Prostate gland (tissue), 2 donors: ENCODE results near the gene PTK7. TPM values are rescaled to one million over a fixed set of nuclear protein-coding genes. Genes with fewer than 3 reads are reported as not detected.

ENCODE experiments used
- DNase-seq: peaks from one replicate; pipeline ENCODE4 v3.0.0-alpha.2; 2019; ENCODE audit warnings: low spot score
- H3K27ac ChIP-seq, 2 donors: fragments of 200-600 bp; sonication (generic); 2 replicates each; pipeline ENCODE4 v1.5.1; 2017 to 2019
- H3K27me3 ChIP-seq: fragments of 200-600 bp; sonication (generic); replicated peaks from 2 replicates; pipeline ENCODE4 v1.5.1; 2019; ENCODE audit not compliant: insufficient read depth
- H3K36me3 ChIP-seq, 2 donors: fragments of 200-600 bp; sonication (generic); 1 replicate in 1 of 2; 2 replicates in 1 of 2; pipeline versions ENCODE4 v1.5.1 to v1.8.1; 2017 to 2019
- H3K4me1 ChIP-seq: fragments of 200-600 bp; sonication (generic); replicated peaks from 2 replicates; pipeline ENCODE4 v1.5.1; 2019
- H3K4me3 ChIP-seq, 2 donors: fragments of 200-600 bp; sonication (generic); 2 replicates each; pipeline ENCODE4 v1.5.1; 2017 to 2019
- H3K9me3 ChIP-seq: fragments of 200-600 bp; sonication (generic); 2 replicates; pipeline ENCODE4 v1.5.1; 2017
- POLR2A ChIP-seq: fragments of 450-650 bp; IDR thresholded peaks from one replicate; pipeline ENCODE4 v1.6.1; 2016; ENCODE audit warnings: antibody characterized with exemption, mild to moderate bottlenecking
- POLR2AphosphoS5 ChIP-seq: sonication (generic); formaldehyde crosslinking; IDR thresholded peaks from one replicate; pipeline ENCODE4 v1.6.1; 2017; ENCODE audit warnings: antibody characterized with exemption
- WGBS: methylation state at CpG from one replicate; pipeline ENCODE4 v1.1.5; 2018; 5-methylcytosine and 5-hydroxymethylcytosine counted together
- intact Hi-C: fragments of 100-400 bp; cut with DNase I; formaldehyde crosslinking; loops from one replicate; pipeline ENCODE4 v1.14.2; 2022
- total RNA-seq, 2 donors: library from RNA; depleted of rRNA; stranded (reverse); fragments of >200 nt; gene quantifications; one replicate each; pipeline ENCODE4 v1.1.0, GENCODE V29; 2016
- TF ChIP-seq, protein P1 (sequence below), 4 experiments: fragments of 200-600 bp in 2 of 4; fragments of 450-650 bp in 2 of 4; sonication (generic) in 2 of 4; IDR thresholded peaks; 1 replicate in 3 of 4; 2 replicates in 1 of 4; pipeline ENCODE4 v1.5.1; 2016 to 2019; ENCODE audit warnings: antibody characterized with exemption in 4 of 4, mild to moderate bottlenecking in 2 of 4, moderate library complexity in 2 of 4

The PTK7 gene
- total RNA-seq, 2 donors from 2014 or later = 83.3 to 85.2 TPM

DNA sequence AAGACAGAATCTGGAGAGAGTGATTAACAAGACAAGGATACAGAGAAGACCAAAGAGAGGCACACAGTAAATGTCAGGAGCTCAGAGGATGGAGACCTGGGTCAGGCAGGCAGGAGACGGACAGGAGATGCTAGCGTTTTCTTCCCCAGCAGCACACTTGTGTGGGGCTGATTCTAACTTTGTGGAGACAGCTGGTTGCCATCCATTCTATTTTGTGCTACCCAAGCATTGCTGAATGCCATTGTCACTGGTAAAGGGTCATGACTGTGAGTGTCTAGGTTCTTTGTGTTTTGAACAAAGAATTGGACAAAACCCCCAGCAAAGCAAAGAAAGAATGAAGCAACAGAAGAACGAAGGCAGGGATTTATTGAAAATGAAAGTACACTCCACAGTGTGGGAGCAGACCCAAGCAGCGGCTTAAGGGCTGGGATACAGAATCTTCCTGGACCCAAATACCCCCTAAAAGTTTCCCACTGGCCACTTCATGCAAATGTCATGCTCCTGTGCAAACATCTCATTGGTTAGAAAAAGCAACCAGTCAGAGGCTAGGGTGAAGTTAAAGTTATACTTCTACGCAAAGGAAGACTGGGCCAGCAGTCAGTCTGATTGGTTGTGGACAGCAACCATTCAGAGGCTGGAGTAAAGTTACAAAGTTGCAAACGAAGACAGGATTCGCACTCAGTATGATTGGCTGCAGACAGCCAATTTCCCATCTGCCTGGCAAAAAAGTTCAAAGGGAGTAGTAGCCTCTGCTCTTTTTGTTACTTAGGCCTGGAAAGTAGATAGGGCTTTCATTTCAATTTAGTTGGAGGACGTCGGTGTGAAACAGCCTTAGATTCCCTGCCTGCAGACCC is 17.5 kb downstream of the PTK7 start:
- no peaks in the 10 kb centered on the region for H3K9me3 ChIP-seq
- peak overlapping the region; percentile 10 to 25 for H3K4me3 ChIP-seq
- TF ChIP-seq, protein P1, sequence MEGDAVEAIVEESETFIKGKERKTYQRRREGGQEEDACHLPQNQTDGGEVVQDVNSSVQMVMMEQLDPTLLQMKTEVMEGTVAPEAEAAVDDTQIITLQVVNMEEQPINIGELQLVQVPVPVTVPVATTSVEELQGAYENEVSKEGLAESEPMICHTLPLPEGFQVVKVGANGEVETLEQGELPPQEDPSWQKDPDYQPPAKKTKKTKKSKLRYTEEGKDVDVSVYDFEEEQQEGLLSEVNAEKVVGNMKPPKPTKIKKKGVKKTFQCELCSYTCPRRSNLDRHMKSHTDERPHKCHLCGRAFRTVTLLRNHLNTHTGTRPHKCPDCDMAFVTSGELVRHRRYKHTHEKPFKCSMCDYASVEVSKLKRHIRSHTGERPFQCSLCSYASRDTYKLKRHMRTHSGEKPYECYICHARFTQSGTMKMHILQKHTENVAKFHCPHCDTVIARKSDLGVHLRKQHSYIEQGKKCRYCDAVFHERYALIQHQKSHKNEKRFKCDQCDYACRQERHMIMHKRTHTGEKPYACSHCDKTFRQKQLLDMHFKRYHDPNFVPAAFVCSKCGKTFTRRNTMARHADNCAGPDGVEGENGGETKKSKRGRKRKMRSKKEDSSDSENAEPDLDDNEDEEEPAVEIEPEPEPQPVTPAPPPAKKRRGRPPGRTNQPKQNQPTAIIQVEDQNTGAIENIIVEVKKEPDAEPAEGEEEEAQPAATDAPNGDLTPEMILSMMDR (IDR thresholded peaks at IDR 0.05) = no peak
- TF ChIP-seq POLR2AphosphoS5 = peak; percentile 53
- 25% methylated on average over 9 of the region's 9 CpGs for WGBS
- H3K27me3 ChIP-seq = no peaks in the 10 kb centered on the region
- intact Hi-C loops = no loop called here
- peak overlapping the region; percentile 43 to 61 for H3K27ac ChIP-seq
- DNase-seq = no peak
- peaks cover 39% of the 10 kb centered on the region for H3K4me1 ChIP-seq
- H3K36me3 ChIP-seq = no peaks in the 10 kb centered on the region

- Histone ChIP-seq H3K9me3 (no peaks in the 10 kb centered on the region), H3K4me3 (no peak overlapping the region), H3K27me3 (no peaks in the 10 kb centered on the region), H3K27ac (peak overlapping the region; percentile 73), H3K36me3 (no peaks in the 10 kb centered on the region), H3K4me1 (peaks cover 21% of the 10 kb centered on the region)
- intact Hi-C loops = no loop called here
- WGBS = 59% methylated on average over 7 of the region's 7 CpGs
- no peak for TF ChIP-seq POLR2A
- TF ChIP-seq, protein P1 (IDR thresholded peaks at IDR 0.05) = no peak
- TF ChIP-seq POLR2AphosphoS5 = no peak
- no peak for DNase-seq
Observed at GRCh38 chr6:43095939-43096338, 19.8 kb downstream of the PTK7 start.

GRCh38 chr6:43096451-43097097 is 20.5 kb downstream of the PTK7 start:
- DNase-seq = peak; percentile 71
- Histone ChIP-seq H3K4me1 (peaks cover 17% of the 10 kb centered on the region), H3K36me3 (no peaks in the 10 kb centered on the region), H3K4me3 (no peak overlapping the region), H3K27ac (peak overlapping the region; percentile 73), H3K27me3 (no peaks in the 10 kb centered on the region), H3K9me3 (no peaks in the 10 kb centered on the region)
- WGBS = 21% methylated on average over 8 of the region's 8 CpGs
- intact Hi-C loops = no loop called here
- TF ChIP-seq POLR2A (no peak), POLR2AphosphoS5 (peak; percentile 75)
- TF ChIP-seq, protein P1 (IDR thresholded peaks at IDR 0.05) = no peak

DNA sequence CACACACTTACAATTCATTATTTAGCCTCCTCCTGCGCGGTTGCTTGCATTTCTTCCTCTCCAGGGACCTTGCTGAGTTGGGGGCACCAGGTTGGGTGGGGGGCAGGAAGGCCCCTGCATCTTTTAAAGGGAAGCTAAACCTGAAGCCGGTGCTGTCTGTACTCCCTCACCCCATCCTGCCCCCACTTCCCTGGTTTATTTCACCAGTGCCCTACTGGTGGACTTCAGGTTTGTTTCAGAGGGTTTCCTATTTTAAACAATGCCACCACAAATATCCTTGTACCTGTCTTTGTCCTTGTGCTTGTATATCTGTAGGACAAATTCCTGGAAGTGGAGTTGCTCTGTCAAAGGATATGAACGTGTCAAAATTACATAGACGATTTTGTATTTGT is 21.0 kb downstream of the PTK7 start:
- no peaks in the 10 kb centered on the region for H3K9me3 ChIP-seq
- intact Hi-C loops = no loop called here
- peak overlapping the region; percentile 73 for H3K27ac ChIP-seq
- H3K27me3 ChIP-seq = no peaks in the 10 kb centered on the region
- peaks cover 15% of the 10 kb centered on the region for H3K4me1 ChIP-seq
- no peaks in the 10 kb centered on the region for H3K36me3 ChIP-seq
- no peak for TF ChIP-seq POLR2A
- TF ChIP-seq, protein P1 (IDR thresholded peaks at IDR 0.05) = no peak
- no peak for TF ChIP-seq POLR2AphosphoS5
- DNase-seq = no peak
- no peak overlapping the region for H3K4me3 ChIP-seq
- WGBS = 16% methylated on average over 5 of the region's 5 CpGs

GRCh38 chr6:43097502-43097901 is 21.4 kb downstream of the PTK7 start:
- H3K9me3 ChIP-seq = no peaks in the 10 kb centered on the region
- no peaks in the 10 kb centered on the region for H3K36me3 ChIP-seq
- no peak for DNase-seq
- TF ChIP-seq, protein P1 (IDR thresholded peaks at IDR 0.05) = no peak
- no peak for TF ChIP-seq POLR2A
- no peak for TF ChIP-seq POLR2AphosphoS5
- H3K4me1 ChIP-seq = peaks cover 15% of the 10 kb centered on the region
- no peaks in the 10 kb centered on the region for H3K27me3 ChIP-seq
- 67% methylated on average over 4 of the region's 4 CpGs for WGBS
- peak overlapping the region; percentile 73 for H3K27ac ChIP-seq
- no peak overlapping the region for H3K4me3 ChIP-seq
- intact Hi-C loops = no loop called here
